Heart right ventricle (tissue), 16 donors: ENCODE results near the gene TWSG1. TPM values are rescaled to one million over a fixed set of nuclear protein-coding genes. Genes with fewer than 3 reads are reported as not detected.
"Not testable (repeated sequence)": the region's sequence is repeated elsewhere in the genome, so short reads cannot be mapped to it uniquely, and the experiment has no call there.

ENCODE experiments used
- ATAC-seq, 8 donors: fragments of 200-7000 bp; cut with Tn5 transposase; one replicate each; pipeline ENCODE4 v1.9.1; 2020; ENCODE audit warnings: mild to moderate bottlenecking in 8 of 8, moderate library complexity in 8 of 8, moderate number of reproducible peaks in 1 of 8
- DNase-seq, 2 donors: peaks; one replicate each; pipeline ENCODE4 v3.0.0-alpha.2; 2020
- H3K27ac ChIP-seq, 10 donors: fragments of 200-600 bp; sonication (generic) in 2 of 10; one replicate each; pipeline versions ENCODE4 v1.5.0 to v1.8.0; 2020 to 2022; ENCODE audit warnings: mild to moderate bottlenecking in 3 of 10
- H3K27me3 ChIP-seq, 7 donors: fragments of 200-600 bp; one replicate each; pipeline ENCODE4 v1.8.0; 2021 to 2022; ENCODE audit warnings: mild to moderate bottlenecking in 2 of 7
- H3K36me3 ChIP-seq, 9 donors: fragments of 200-600 bp; sonication (generic) in 1 of 9; one replicate each; pipeline versions ENCODE4 v1.5.0 to v1.8.0; 2020 to 2022; ENCODE audit warnings: mild to moderate bottlenecking in 2 of 9
- H3K4me1 ChIP-seq, 9 donors: fragments of 200-600 bp; sonication (generic) in 1 of 9; one replicate each; pipeline versions ENCODE4 v1.5.0 to v1.8.0; 2020 to 2022; ENCODE audit warnings: mild to moderate bottlenecking in 4 of 9
- H3K4me3 ChIP-seq, 10 donors: fragments of 200-600 bp; sonication (generic) in 2 of 10; one replicate each; pipeline versions ENCODE4 v1.5.0 to v1.8.0; 2020 to 2022; ENCODE audit warnings: mild to moderate bottlenecking in 7 of 10, moderate library complexity in 2 of 10
- H3K9me3 ChIP-seq, 11 donors: fragments of 200-600 bp in 10 of 11; sonication (generic) in 2 of 11; one replicate each; pipeline versions ENCODE4 v1.5.0 to v1.8.0; 2013 to 2022; ENCODE audit warnings: mild to moderate bottlenecking in 2 of 11, control low read depth in 1 of 11, moderate library complexity in 1 of 11
- CTCF ChIP-seq, 9 donors: fragments of 200-600 bp; sonication (generic) in 2 of 9; IDR thresholded peaks; one replicate each; pipeline versions ENCODE4 v1.5.0 to v1.8.0; 2021 to 2022; ENCODE audit warnings: antibody characterized with exemption in 9 of 9, mild to moderate bottlenecking in 5 of 9, moderate library complexity in 1 of 9
- WGBS, 2 donors: extraction: QIAGEN DNeasy Blood & Tissue Kit; methylation state at CpG; one replicate each; pipeline ENCODE4 v1.1.7; 2013; ENCODE audit warnings: inconsistent platforms in 1 of 2; 5-methylcytosine and 5-hydroxymethylcytosine counted together
- intact Hi-C, 10 donors: fragments of 100-400 bp; cut with DNase I; formaldehyde crosslinking; loops; one replicate each; pipeline versions ENCODE4 v1.11.1 to v1.14.2; 2022
- polyA plus RNA-seq, 2 donors: library from polyadenylated mRNA; stranded (reverse); fragments of 200-250 nt; gene quantifications; one replicate each; pipeline ENCODE4 v1.2.3, GENCODE V29; 2013
- total RNA-seq, 10 donors: library from RNA; stranded (reverse); fragmentation: NEBNext Ultra II Directional in 3 of 10; extraction: Animal tissue kit (Norgen Biotek cat#: 25700) in 3 of 10; gene quantifications; one replicate each; pipeline versions ENCODE4 v1.2.1 to v1.2.4, GENCODE V29; 2021 to 2023
- donor health status: Arrhythmogenic right ventricular cardiomyopathy.
- donor health status: ischemic (EF 13 %, LVEDD 7.1; RV severe dilation, severe dysfunction).
- donor health status: healthy with polysubstance abuse.
- donor health status: DM: no; HTN: yes; CAD: no.
- donor health status: DM: no; HTN: no; CAD: no.
- donor health status: ischemic (EF 25% LVEDD 6.9; RV normal size, moderate dysfunction).
- donor health status: ischemic (EF 25% LVEDD 5.7; RV mildly dilated, moderate dysfunction).
- donor health status: healthy.
- donor health status: DM: yes; HTN: yes; CAD: no.
- donor health status: Ischemic cardiomyopathy.
- donor health status: ischemic (EF 35%, LVEDD 5.7; RV mildly dilated, moderate dysfunction).
- donor health status: nonischemic (EF 11% LVEDD 7.7; RV severe dilation, severe dysfunction).
- donor health status: DM: yes; HTN: yes; CAD: no.
- donor health status: PGD.
- donor health status: ischemic (EF 29% LVEDD 5.4; RV normal size, mild dysfunction).
- donor health status: nonischemic (EF 23%, LVEDD 6.1; RV moderate dilation, normal function).

The TWSG1 gene
- total and polyA plus RNA-seq, 12 donors = 6.6 to 15.0 (median 11.2) TPM

- WGBS, 2 donors = 95 to 97% methylated on average over 6 of the region's 6 CpGs
- intact Hi-C loops = no loop called here
- no peak overlapping the region for H3K4me3 ChIP-seq
- no peak for TF ChIP-seq CTCF (IDR thresholded peaks at IDR 0.05)
- no peak for DNase-seq
- H3K27me3 ChIP-seq = no peaks in the 10 kb centered on the region
- ATAC-seq = no peak
- H3K9me3 ChIP-seq = peaks cover 0 to 5% (median 0%) of the 10 kb centered on the region in 11 donors
- H3K36me3 ChIP-seq = no peaks in the 10 kb centered on the region
- H3K4me1 ChIP-seq = peaks cover 0 to under 1% (median 0%) of the 10 kb centered on the region in 9 donors
- H3K27ac ChIP-seq = no peak overlapping the region
These were observed 88.4 kb downstream of the TWSG1 start for GRCh38 chr18:9422816-9423519.

- H3K27me3 ChIP-seq, H3K36me3 ChIP-seq, DNase-seq, H3K9me3 ChIP-seq, H3K4me1 ChIP-seq, H3K27ac ChIP-seq, intact Hi-C loops, H3K4me3 ChIP-seq, ATAC-seq: not testable (repeated sequence)
- WGBS, 2 donors = 95 to 100% methylated on average over 1 of the region's 1 CpG
These were observed 89.1 kb downstream of the TWSG1 start for GRCh38 chr18:9423648-9424047.

- H3K9me3 ChIP-seq, DNase-seq, H3K36me3 ChIP-seq, H3K27ac ChIP-seq, H3K27me3 ChIP-seq, ATAC-seq, H3K4me3 ChIP-seq, intact Hi-C loops, H3K4me1 ChIP-seq: not testable (repeated sequence)
- WGBS, 2 donors = 89 to 96% methylated on average over 5 of the region's 5 CpGs
These were observed 89.7 kb downstream of the TWSG1 start for GRCh38 chr18:9424235-9424634.

- 92 to 95% methylated on average over 7 of the region's 7 CpGs for WGBS, 2 donors
- no peak for DNase-seq
- H3K27me3 ChIP-seq = no peaks in the 10 kb centered on the region
- no peaks in the 10 kb centered on the region for H3K36me3 ChIP-seq
- H3K27ac ChIP-seq = no peak overlapping the region
- H3K4me1 ChIP-seq = peaks cover 0 to 12% (median 0%) of the 10 kb centered on the region in 9 donors
- no peak overlapping the region for H3K4me3 ChIP-seq
- H3K9me3 ChIP-seq = peaks cover 0 to 5% (median 0%) of the 10 kb centered on the region in 11 donors
- no peak for ATAC-seq
- TF ChIP-seq CTCF (IDR thresholded peaks at IDR 0.05) = no peak
- intact Hi-C loops = no loop called here
These were observed 92.2 kb downstream of the TWSG1 start for GRCh38 chr18:9426753-9427152.

GRCh38 chr18:9428301-9428706, 93.7 kb downstream of the TWSG1 start:
- no peak overlapping the region for H3K27ac ChIP-seq

More at GRCh38 chr18:9428301-9428706, 93.7 kb downstream of the TWSG1 start:
- 91% methylated on average over 11 of the region's 11 CpGs for WGBS, 2 donors
- Histone ChIP-seq H3K9me3 (peaks cover 0 to 5% (median 0%) of the 10 kb centered on the region in 11 donors), H3K4me1 (peaks cover 0 to 12% (median 0%) of the 10 kb centered on the region in 9 donors), H3K27me3 (no peaks in the 10 kb centered on the region), H3K4me3 (no peak overlapping the region), H3K36me3 (no peaks in the 10 kb centered on the region)
- intact Hi-C loops = no loop called here
- ATAC-seq (peak in 1 of 8 donors; percentile 39), DNase-seq (no peak)
- TF ChIP-seq CTCF (IDR thresholded peaks at IDR 0.05) = no peak
